Trophoblast cell (in vitro differentiated cells and primary cell): ENCODE results near the gene KCNJ3.

Source experiments
- DNase-seq, 2 donors: peaks; one replicate each; pipeline ENCODE4 v3.0.0-alpha.2; 2016
- H2AFZ ChIP-seq: 2 replicates; pipeline ENCODE4 v1.6.1; 2013; ENCODE audit warnings: low read length, moderate library complexity, mild to moderate bottlenecking; ENCODE audit not compliant: insufficient read depth, poor library complexity
- H2AK5ac ChIP-seq: 2 replicates; pipeline ENCODE4 v1.6.1; 2013; ENCODE audit warnings: mild to moderate bottlenecking, low read length
- H2BK120ac ChIP-seq: 2 replicates; pipeline ENCODE4 v1.6.1; 2013; ENCODE audit warnings: low read length, mild to moderate bottlenecking, moderate library complexity; ENCODE audit not compliant: insufficient read depth, poor library complexity
- H2BK12ac ChIP-seq: 2 replicates; pipeline ENCODE4 v1.6.1; 2013; ENCODE audit warnings: mild to moderate bottlenecking, low read length, moderate library complexity
- H2BK5ac ChIP-seq: 2 replicates; pipeline ENCODE4 v1.6.1; 2013; ENCODE audit warnings: low read length, low read depth, moderate library complexity, mild to moderate bottlenecking; ENCODE audit not compliant: poor library complexity
- H3K14ac ChIP-seq: 2 replicates; pipeline ENCODE4 v1.6.1; 2013; ENCODE audit warnings: mild to moderate bottlenecking, low read length
- H3K18ac ChIP-seq: 2 replicates; pipeline ENCODE4 v1.6.1; 2013; ENCODE audit warnings: mild to moderate bottlenecking, low read length
- H3K23ac ChIP-seq: 2 replicates; pipeline ENCODE4 v1.6.1; 2013; ENCODE audit warnings: low read length
- H3K27ac ChIP-seq: 2 replicates; pipeline ENCODE4 v1.5.1; 2013; ENCODE audit warnings: low read depth, mild to moderate bottlenecking, inconsistent platforms, low read length, moderate library complexity
- H3K27me3 ChIP-seq: 2 replicates; pipeline ENCODE4 v1.6.1; 2013; ENCODE audit warnings: inconsistent platforms, mild to moderate bottlenecking, low read length, moderate library complexity; ENCODE audit not compliant: insufficient read depth
- H3K36me3 ChIP-seq, 2 experiments: 1 replicate in 1 of 2; 2 replicates in 1 of 2; pipeline ENCODE4 v1.6.1; 2013; ENCODE audit warnings: low read length in 2 of 2, mild to moderate bottlenecking in 2 of 2, moderate library complexity in 1 of 2; ENCODE audit not compliant: insufficient read depth in 2 of 2, control insufficient read depth in 1 of 2
- H3K4ac ChIP-seq: 2 replicates; pipeline ENCODE4 v1.6.1; 2013; ENCODE audit warnings: low read depth, mild to moderate bottlenecking, low read length, moderate library complexity
- H3K4me1 ChIP-seq, 2 experiments: 1 replicate in 1 of 2; 2 replicates in 1 of 2; pipeline ENCODE4 v1.6.1; 2013; ENCODE audit warnings: low read length in 2 of 2, mild to moderate bottlenecking in 2 of 2, moderate library complexity in 1 of 2; ENCODE audit not compliant: insufficient read depth in 2 of 2, control insufficient read depth in 1 of 2
- H3K4me2 ChIP-seq: 2 replicates; pipeline ENCODE4 v1.6.1; 2013; ENCODE audit warnings: inconsistent platforms, mild to moderate bottlenecking, low read length, moderate library complexity
- H3K4me3 ChIP-seq: 2 replicates; pipeline ENCODE4 v1.5.1; 2013; ENCODE audit warnings: mild to moderate bottlenecking, low read depth, low read length, inconsistent platforms
- H3K79me1 ChIP-seq: one replicate; pipeline ENCODE4 v1.6.1; 2013; ENCODE audit warnings: low read length
- H3K79me2 ChIP-seq: 2 replicates; pipeline ENCODE4 v1.6.1; 2013; ENCODE audit warnings: low read length, mild to moderate bottlenecking; ENCODE audit not compliant: control insufficient read depth, insufficient read depth, poor library complexity
- H3K9ac ChIP-seq: 2 replicates; pipeline ENCODE4 v1.6.1; 2013; ENCODE audit warnings: mild to moderate bottlenecking, low read length
- H3K9me3 ChIP-seq: 2 replicates; pipeline ENCODE4 v1.6.1; 2013; ENCODE audit warnings: low read depth, mild to moderate bottlenecking, control low read depth, inconsistent platforms, low read length; ENCODE audit not compliant: insufficient read depth
- H4K12ac ChIP-seq: 2 replicates; pipeline ENCODE4 v1.6.1; 2013; ENCODE audit warnings: low read depth, mild to moderate bottlenecking, low read length, moderate library complexity
- H4K8ac ChIP-seq: 2 replicates; pipeline ENCODE4 v1.6.1; 2013; ENCODE audit warnings: low read depth, mild to moderate bottlenecking, low read length, moderate library complexity
- H4K91ac ChIP-seq: one replicate; pipeline ENCODE4 v1.6.1; 2013; ENCODE audit warnings: low read depth, mild to moderate bottlenecking, low read length, moderate library complexity
- WGBS: extraction: QIAGEN DNeasy Blood & Tissue Kit; methylation state at CpG from one replicate; pipeline ENCODE4 v1.1.7; 2013; ENCODE audit warnings: missing lambda C conversion rate; ENCODE audit not compliant: insufficient read length, insufficient coverage; ENCODE audit errors: extremely low coverage; 5-methylcytosine and 5-hydroxymethylcytosine counted together

Gene KCNJ3

GRCh38 chr2:154710078-154710477 is 11.6 kb downstream of the KCNJ3 start:
- H3K9me3 ChIP-seq, result no peaks in the 10 kb centered on the region
- H2BK120ac ChIP-seq, result no peak overlapping the region
- no peaks in the 10 kb centered on the region for H3K27me3 ChIP-seq
- no peaks in the 10 kb centered on the region for H3K79me2 ChIP-seq
- no peak overlapping the region for H3K4ac ChIP-seq
- no peak overlapping the region for H4K91ac ChIP-seq
- H3K9ac ChIP-seq, result no peak overlapping the region
- no peak overlapping the region for H3K23ac ChIP-seq
- H3K4me3 ChIP-seq, result no peak overlapping the region
- H3K4me2 ChIP-seq, result no peak overlapping the region
- WGBS, result no CpG with 5 or more reads among the region's 2 CpGs
- no peak overlapping the region for H3K14ac ChIP-seq
- no peak overlapping the region for H2AK5ac ChIP-seq
- H2BK12ac ChIP-seq, result no peak overlapping the region
- DNase-seq, result no peak
- no peak overlapping the region for H3K27ac ChIP-seq
- H4K12ac ChIP-seq, result no peak overlapping the region
- no peaks in the 10 kb centered on the region for H3K36me3 ChIP-seq
- no peak overlapping the region for H2BK5ac ChIP-seq
- H2AFZ ChIP-seq, result no peak overlapping the region
- H3K79me1 ChIP-seq, result no peaks in the 10 kb centered on the region
- H4K8ac ChIP-seq, result no peak overlapping the region
- H3K18ac ChIP-seq, result no peak overlapping the region
- no peaks in the 10 kb centered on the region for H3K4me1 ChIP-seq

- no peak overlapping the region for H3K23ac ChIP-seq
- no peaks in the 10 kb centered on the region for H3K9me3 ChIP-seq
- no peak overlapping the region for H3K4me2 ChIP-seq
- no peaks in the 10 kb centered on the region for H3K79me2 ChIP-seq
- H3K4me3 ChIP-seq, result no peak overlapping the region
- no peak overlapping the region for H3K27ac ChIP-seq
- DNase-seq, result no peak
- no peaks in the 10 kb centered on the region for H3K79me1 ChIP-seq
- WGBS, result no CpG with 5 or more reads among the region's 2 CpGs
- H2BK120ac ChIP-seq, result no peak overlapping the region
- no peak overlapping the region for H3K9ac ChIP-seq
- no peak overlapping the region for H3K18ac ChIP-seq
- no peak overlapping the region for H2AK5ac ChIP-seq
- no peaks in the 10 kb centered on the region for H3K36me3 ChIP-seq
- no peaks in the 10 kb centered on the region for H3K27me3 ChIP-seq
- H2BK12ac ChIP-seq, result no peak overlapping the region
- no peak overlapping the region for H3K4ac ChIP-seq
- H4K12ac ChIP-seq, result no peak overlapping the region
- no peak overlapping the region for H3K14ac ChIP-seq
- no peaks in the 10 kb centered on the region for H3K4me1 ChIP-seq
- H4K91ac ChIP-seq, result no peak overlapping the region
- no peak overlapping the region for H2AFZ ChIP-seq
- no peak overlapping the region for H2BK5ac ChIP-seq
- no peak overlapping the region for H4K8ac ChIP-seq
Observed at GRCh38 chr2:154710685-154711084, 12.2 kb downstream of the KCNJ3 start.

GRCh38 chr2:154713675-154714074 is 15.2 kb downstream of the KCNJ3 start:
- Histone ChIP-seq H3K36me3 (no peaks in the 10 kb centered on the region), H4K91ac (no peak overlapping the region), H3K4ac (no peak overlapping the region), H3K27me3 (no peaks in the 10 kb centered on the region), H3K14ac (no peak overlapping the region), H3K9me3 (no peaks in the 10 kb centered on the region), H3K79me1 (no peaks in the 10 kb centered on the region), H3K4me1 (no peaks in the 10 kb centered on the region), H2AK5ac (no peak overlapping the region), H3K18ac (no peak overlapping the region), H4K12ac (no peak overlapping the region), H2BK12ac (no peak overlapping the region), H2AFZ (no peak overlapping the region), H3K9ac (no peak overlapping the region), H3K4me2 (no peak overlapping the region), H4K8ac (no peak overlapping the region), H3K23ac (no peak overlapping the region), H2BK5ac (no peak overlapping the region), H3K4me3 (no peak overlapping the region), H3K27ac (no peak overlapping the region), H2BK120ac (no peak overlapping the region), H3K79me2 (no peaks in the 10 kb centered on the region)
- no peak for DNase-seq

- Histone ChIP-seq H3K4me3 (no peak overlapping the region), H4K91ac (no peak overlapping the region), H2AFZ (no peak overlapping the region), H3K4me1 (no peaks in the 10 kb centered on the region), H3K27me3 (no peaks in the 10 kb centered on the region), H3K18ac (no peak overlapping the region), H3K4ac (no peak overlapping the region), H2BK12ac (no peak overlapping the region), H3K27ac (no peak overlapping the region), H3K36me3 (no peaks in the 10 kb centered on the region), H3K14ac (no peak overlapping the region), H3K23ac (no peak overlapping the region), H2BK120ac (no peak overlapping the region), H3K9me3 (no peaks in the 10 kb centered on the region), H4K12ac (no peak overlapping the region), H3K79me1 (no peaks in the 10 kb centered on the region), H2AK5ac (no peak overlapping the region), H4K8ac (no peak overlapping the region), H3K9ac (no peak overlapping the region), H2BK5ac (no peak overlapping the region), H3K4me2 (no peak overlapping the region), H3K79me2 (no peaks in the 10 kb centered on the region)
- no peak for DNase-seq
- WGBS, result no CpG with 5 or more reads among the region's 2 CpGs
Observed at GRCh38 chr2:154720651-154721050, 22.2 kb downstream of the KCNJ3 start.
